ENCODE measurements around the gene SV2B.
A peak's percentile ranks its signal among the peaks of the same experiment; 100 is the strongest.
"Not testable (repeated sequence)": the region's sequence is repeated elsewhere in the genome, so short reads cannot be mapped to it uniquely, and the experiment has no call there.

The SV2B gene, protein sequence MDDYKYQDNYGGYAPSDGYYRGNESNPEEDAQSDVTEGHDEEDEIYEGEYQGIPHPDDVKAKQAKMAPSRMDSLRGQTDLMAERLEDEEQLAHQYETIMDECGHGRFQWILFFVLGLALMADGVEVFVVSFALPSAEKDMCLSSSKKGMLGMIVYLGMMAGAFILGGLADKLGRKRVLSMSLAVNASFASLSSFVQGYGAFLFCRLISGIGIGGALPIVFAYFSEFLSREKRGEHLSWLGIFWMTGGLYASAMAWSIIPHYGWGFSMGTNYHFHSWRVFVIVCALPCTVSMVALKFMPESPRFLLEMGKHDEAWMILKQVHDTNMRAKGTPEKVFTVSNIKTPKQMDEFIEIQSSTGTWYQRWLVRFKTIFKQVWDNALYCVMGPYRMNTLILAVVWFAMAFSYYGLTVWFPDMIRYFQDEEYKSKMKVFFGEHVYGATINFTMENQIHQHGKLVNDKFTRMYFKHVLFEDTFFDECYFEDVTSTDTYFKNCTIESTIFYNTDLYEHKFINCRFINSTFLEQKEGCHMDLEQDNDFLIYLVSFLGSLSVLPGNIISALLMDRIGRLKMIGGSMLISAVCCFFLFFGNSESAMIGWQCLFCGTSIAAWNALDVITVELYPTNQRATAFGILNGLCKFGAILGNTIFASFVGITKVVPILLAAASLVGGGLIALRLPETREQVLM

DNA sequence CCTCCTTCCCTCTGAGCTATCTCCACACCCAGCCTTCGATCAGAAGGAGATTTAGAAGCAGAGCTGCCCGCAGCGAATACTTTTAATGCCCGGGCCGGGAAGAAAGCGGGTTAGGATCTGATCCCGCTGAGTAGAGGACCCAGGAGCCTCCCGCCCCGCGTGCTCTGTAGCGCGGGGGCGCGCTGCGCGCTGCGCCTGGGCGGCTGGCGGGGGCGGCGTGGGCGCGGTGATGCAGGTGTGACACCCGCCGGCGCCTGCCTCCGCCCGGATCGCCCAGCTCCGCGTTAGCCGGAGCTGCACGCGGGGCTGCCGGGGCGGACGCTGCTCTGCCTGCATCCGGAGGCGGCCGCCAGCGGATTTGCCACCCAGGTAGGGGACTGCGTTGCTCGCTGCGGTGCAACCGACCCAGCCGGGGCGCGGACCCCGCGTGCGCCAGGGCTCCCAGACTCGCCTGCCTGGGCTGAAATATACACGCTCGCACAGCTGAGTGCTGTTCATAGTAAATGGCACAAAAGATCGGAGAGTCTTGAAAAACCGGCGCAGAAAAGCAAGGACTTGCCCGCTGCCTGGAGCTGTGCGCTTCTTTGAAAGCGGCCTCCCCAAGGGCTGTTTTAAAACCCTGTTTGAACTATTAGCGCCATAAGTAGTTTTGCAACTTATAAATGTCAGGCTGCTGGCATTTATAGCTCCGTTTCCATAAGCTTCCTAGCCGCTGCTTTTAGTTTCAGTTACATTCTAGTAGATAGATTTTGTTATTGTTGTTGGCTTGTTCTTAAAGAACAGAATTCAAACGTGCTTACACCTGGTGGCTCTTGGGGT, at the start of gene SV2B:
TSS of gene SV2B (plus strand) at position 263 of the 819 bp plus-strand sequence. CDS start 126,007 bp downstream, outside the sequence.
- DNase-seq (ENCODE audit: low spot score), result no peak

GRCh38 chr15:91051248-91051647, 48.8 kb upstream of the SV2B start:
- DNase-seq (ENCODE audit: low spot score), result no peak

DNA sequence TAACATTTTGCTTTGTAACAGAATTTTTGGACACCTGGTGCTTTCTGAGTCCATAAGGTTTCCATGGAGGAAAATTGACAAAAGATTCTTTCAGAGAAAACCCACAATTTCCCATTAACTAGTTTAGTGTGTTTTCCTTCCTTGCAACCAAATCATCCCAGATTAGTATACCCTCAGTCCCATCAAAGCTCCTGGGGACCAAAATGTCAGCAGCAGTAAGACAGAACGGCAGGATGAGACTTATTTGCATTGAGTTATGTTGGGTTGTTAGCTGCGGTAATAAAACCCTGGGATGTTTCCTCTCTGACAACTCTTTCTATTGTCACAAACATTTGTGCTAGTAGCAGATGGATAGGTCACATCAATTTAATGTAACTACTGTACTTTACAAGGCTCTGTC, 45.2 kb upstream of the SV2B start:
- no peak for DNase-seq (ENCODE audit: low spot score)

GRCh38 chr15:91055548-91056331, 44.3 kb upstream of the SV2B start:
- peak; percentile 82 for DNase-seq (ENCODE audit: low spot score)

GRCh38 chr15:91061230-91061629, 38.8 kb upstream of the SV2B start:
- DNase-seq (ENCODE audit: low spot score), result no peak

- DNase-seq (ENCODE audit: low spot score), result no peak
Observed at GRCh38 chr15:91061997-91062396, 38.1 kb upstream of the SV2B start.

GRCh38 chr15:91065505-91065904, 34.6 kb upstream of the SV2B start:
- no peak for DNase-seq (ENCODE audit: low spot score)

- DNase-seq (ENCODE audit: low spot score), result peak; percentile 37
Observed at GRCh38 chr15:91067036-91067435, 33.0 kb upstream of the SV2B start.

DNA sequence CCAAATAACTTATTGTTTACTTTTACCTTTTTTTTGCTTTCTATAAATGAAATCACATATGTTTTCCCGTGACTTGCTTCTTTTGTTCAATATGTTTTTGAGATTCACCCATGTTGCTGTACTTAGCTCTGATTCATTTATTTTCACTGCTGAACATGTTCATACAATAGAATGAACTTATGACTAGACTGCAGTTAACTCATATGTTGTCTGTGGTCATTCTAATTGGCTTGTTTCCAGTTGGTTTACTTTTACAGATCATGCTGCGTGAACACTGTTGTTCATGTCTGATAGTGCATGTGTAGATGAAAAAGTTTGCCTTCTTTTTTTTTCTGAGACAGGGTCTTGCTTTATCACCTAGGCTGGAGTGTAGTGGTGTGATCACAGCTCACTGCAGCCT, 31.6 kb upstream of the SV2B start:
- no peak for DNase-seq (ENCODE audit: low spot score)

GRCh38 chr15:91068966-91069365, 31.1 kb upstream of the SV2B start:
- DNase-seq (ENCODE audit: low spot score), result no peak

DNA sequence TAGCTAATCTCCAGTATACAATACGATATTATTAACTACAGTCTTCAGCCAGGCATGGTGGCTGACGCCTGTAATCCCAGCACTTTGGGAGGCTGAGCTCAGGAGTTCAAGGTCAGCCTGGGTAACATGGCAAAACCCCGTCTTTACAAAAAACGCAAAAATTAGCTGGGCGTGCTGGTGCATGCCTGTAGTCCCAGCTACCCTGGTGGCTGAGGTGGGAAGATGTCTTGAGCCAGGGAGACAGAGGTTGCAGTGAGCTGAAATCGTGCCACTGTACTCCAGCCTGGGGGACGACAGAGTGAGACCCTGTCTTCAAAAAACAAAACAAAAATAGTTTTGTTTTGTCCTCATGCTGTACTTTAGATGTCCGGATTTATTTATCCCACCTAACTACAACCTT, 29.2 kb upstream of the SV2B start:
- DNase-seq (ENCODE audit: low spot score), result no peak

- DNase-seq (ENCODE audit: low spot score), result no peak
Observed at GRCh38 chr15:91072161-91072560, 27.9 kb upstream of the SV2B start.

DNA sequence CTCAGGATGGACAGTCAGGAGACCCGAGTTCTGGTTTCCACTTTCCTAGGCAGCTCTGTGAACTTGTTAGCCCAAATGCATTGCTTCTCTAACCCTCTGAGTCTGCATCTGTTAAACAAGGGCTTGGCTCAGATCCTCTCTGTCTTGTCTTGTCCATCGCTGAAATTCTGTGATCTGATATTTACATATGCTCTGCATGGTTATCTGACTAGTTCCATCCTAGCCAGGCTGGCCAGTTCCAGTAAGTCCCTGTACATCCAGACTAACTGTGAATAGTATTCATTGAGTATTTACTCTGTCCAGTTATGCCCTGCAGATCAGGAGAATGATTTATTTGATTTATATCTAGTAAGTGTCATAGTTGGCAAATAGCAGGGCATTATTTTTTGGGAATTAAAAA, 27.0 kb upstream of the SV2B start:
- no peak for DNase-seq (ENCODE audit: low spot score)

DNA sequence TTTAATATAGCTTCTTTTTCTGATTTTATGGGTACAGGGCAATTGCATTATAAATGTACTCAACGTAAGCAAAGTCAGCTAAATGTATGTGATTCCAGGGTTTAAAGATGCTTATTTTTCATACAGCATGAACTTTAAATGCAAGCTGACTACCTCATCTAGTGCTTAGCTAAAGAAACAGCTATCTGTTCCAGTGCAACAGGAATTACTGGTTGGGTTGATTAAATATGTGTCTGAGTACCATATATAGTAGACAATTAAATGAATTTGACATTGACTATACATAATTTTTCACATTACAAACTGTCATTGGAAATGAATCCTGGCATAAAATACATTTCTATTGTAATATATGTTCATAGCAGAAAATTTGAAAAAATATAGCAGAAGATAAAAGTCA, 26.3 kb upstream of the SV2B start:
- no peak for DNase-seq (ENCODE audit: low spot score)

DNA sequence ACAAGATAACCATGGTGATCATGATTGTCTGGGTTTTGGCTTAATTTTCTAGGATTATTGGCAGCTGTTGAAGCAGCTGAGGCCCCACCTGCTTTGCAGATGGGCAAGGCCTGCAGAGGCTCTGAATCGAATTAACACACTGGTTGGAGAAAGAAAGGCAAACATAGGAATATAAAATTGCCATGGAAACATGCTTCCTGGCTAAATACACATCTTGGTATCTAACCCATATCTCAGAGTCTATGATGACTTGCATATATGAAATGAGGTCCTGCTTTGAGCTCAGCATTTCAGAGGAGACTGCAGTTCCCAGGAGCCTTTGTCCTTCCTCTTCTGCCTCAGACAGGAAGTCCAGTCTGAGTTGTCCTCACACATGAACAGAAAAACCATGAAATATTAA, 24.3 kb upstream of the SV2B start:
- DNase-seq (ENCODE audit: low spot score), result no peak

DNA sequence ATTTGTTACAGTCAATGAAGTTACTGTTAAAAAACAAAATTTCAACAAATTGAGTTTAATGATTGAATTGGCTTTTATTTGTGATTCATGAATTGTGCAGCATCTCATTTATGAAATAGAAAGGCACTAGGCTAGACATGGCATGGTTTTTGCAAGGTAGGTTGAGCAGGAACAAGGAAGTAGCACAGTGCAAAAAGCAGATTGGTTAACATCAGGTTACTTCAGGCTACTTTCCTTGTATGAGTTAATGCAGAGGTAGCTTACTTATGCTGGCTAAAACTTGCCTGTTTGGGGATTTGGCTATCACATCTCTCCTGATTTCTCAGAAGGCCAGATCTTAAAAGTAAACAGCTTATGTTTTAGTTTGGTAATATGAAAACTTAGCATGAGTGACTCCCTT, 23.0 kb upstream of the SV2B start:
- DNase-seq (ENCODE audit: low spot score), result no peak

- not testable (repeated sequence) for DNase-seq (ENCODE audit: low spot score)
Observed at GRCh38 chr15:91093866-91094265, 6.2 kb upstream of the SV2B start.

- DNase-seq (ENCODE audit: low spot score), result no peak
Observed at GRCh38 chr15:91098451-91098850, 1.6 kb upstream of the SV2B start.

DNA sequence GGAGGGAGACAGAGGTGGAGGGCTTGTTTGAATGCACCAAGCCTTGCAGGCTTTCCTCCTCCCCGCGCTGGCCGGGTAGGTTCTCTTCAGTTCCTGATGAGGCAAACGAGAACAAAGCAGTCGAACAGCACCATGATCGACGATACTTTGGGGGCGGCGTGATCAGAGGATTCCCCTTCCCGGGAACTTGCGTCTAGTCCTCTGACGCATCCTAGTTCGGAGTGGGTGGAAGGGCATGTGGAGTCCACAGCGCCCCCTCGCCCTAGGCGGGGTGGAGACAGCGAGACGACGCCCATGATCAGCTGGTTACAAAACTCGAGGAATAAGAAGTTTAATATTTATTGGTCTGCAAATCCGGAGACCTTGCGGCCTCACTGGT, 452 bp upstream of the SV2B start:
- peak; percentile 36 for DNase-seq (ENCODE audit: low spot score)

DNA sequence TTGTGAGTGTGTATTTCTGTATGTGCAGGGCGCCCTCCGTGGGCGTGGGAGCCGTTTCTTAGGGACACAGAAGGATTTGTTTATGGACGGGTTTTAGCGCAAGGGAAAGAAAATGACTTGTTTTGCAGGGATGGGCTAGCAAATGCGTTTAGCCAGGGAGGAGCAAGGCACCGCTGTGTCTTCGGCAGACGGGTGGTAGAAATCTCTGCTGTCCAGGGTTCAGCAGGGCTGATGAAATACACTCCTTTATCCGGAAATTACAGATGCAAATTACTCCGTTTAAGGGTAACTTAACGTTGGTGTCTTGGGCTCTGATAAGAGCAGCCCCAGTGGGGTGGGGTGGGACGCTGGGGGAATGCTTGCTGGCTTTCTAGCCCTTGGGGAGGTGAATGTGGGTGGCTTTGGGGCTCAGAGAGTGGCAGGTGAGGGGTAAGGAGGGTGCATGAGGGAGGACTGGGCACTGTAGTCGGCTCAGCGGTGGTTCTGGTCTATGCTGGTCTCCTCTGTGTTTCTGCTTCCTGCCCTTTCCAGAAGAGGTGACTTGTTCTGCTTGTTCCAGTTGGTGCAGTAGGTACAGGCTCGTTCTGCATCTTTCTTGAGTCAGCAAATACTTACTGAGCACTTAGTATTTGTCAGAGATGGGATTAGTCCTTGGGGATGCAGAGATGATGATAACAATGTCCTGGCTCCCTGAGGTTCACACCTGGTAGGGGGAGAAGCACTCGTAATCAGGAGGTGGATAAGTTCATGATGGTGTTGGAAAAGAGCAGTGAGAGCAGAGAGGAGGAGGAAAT, 954 bp downstream of the SV2B start:
- DNase-seq (ENCODE audit: low spot score), result no peak

DNA sequence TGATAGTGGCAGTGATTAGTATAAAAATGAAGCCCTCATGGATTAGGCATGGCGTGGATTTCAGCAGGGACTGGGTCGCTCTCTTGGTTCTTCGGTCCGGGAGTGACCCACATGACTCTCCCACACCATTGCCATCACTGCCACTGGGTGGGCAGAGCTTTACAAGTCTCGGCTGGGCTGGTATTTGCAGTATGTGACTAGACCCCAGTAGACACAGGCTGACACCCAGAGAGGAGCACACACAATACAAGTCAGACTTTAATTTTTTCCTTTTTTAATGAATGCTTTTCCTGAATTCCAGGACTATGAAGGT, 1.5 kb downstream of the SV2B start:
- no peak for DNase-seq (ENCODE audit: low spot score)
